Activated naive CD8-positive, alpha-beta T cell (primary cell): ENCODE measurements around the gene LAIR1.

Experiments
- H3K27ac Mint-ChIP-seq: one replicate; pipeline ENCODE4 v1.8.0; 2021; ENCODE audit warnings: mixed read lengths
- H3K27me3 Mint-ChIP-seq: one replicate; pipeline ENCODE4 v1.8.0; 2021; ENCODE audit warnings: mixed read lengths
- H3K36me3 Mint-ChIP-seq: one replicate; pipeline ENCODE4 v1.8.0; 2021; ENCODE audit warnings: mixed read lengths
- H3K4me1 Mint-ChIP-seq: one replicate; pipeline ENCODE4 v1.8.0; 2021; ENCODE audit warnings: low read depth, mixed read lengths
- H3K4me3 Mint-ChIP-seq: one replicate; pipeline ENCODE4 v1.8.0; 2021; ENCODE audit warnings: mild to moderate bottlenecking, mixed read lengths
- H3K9me3 Mint-ChIP-seq: one replicate; pipeline ENCODE4 v1.8.0; 2021; ENCODE audit warnings: low read depth, mixed read lengths

Gene LAIR1, protein sequence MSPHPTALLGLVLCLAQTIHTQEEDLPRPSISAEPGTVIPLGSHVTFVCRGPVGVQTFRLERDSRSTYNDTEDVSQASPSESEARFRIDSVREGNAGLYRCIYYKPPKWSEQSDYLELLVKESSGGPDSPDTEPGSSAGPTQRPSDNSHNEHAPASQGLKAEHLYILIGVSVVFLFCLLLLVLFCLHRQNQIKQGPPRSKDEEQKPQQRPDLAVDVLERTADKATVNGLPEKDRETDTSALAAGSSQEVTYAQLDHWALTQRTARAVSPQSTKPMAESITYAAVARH

DNA sequence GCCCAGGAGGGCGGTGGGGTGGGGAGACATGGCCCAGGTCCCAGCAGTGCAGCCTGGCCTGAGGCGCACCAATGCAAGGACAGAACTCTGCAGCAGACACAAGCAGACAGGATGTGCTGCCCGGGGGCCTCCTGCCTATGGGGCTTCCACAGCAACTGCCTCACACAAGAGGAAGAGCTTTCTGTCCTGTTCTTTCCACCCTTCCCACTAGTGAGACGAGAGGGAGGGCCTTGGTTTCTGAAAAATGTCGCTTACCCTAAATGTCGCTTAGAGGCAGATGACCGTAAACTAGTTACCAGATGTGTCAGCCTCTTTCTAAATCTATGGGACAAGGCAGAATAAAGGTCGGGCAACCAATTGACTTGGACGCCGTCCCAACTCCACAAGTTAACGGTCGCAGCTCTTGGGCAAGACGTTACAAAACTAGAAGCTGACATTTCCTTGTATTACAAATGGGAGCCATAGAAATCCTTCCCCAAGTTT is at the start of gene LAIR1:
TSS of gene LAIR1 (minus strand) at position 157 of the 483 bp plus-strand sequence. CDS start at position 30, 127 bp downstream.
- H3K27ac Mint-ChIP-seq = peak within 1 kb of the TSS; percentile 94
- no peaks in the 10 kb centered on the region for H3K9me3 Mint-ChIP-seq
- peaks cover 2% of the 10 kb centered on the region for H3K36me3 Mint-ChIP-seq
- H3K4me3 Mint-ChIP-seq = peak within 1 kb of the TSS; percentile 87
- peaks cover 76% of the 10 kb centered on the region for H3K4me1 Mint-ChIP-seq
- no peaks in the 10 kb centered on the region for H3K27me3 Mint-ChIP-seq

DNA sequence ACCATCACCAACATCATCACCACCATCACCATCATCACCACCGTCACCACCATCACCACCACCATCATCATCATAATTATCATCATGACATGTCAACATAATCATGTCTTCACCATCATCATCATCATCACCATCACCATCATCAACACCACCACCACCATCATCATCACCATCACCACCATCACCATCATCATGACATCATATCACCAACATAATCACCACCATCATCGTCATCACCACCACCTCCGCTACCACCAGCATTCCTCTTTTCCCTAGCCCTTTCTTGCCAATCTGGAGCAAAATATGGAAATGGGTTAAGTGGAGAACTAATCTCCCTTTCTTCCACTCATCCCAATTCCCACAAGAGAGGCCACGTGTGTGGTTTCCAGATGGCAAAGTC is 49.4 kb upstream of the LAIR1 start:
- no peak overlapping the region for H3K4me3 Mint-ChIP-seq
- H3K27ac Mint-ChIP-seq = no peak overlapping the region
- H3K27me3 Mint-ChIP-seq = peaks cover 28% of the 10 kb centered on the region

DNA sequence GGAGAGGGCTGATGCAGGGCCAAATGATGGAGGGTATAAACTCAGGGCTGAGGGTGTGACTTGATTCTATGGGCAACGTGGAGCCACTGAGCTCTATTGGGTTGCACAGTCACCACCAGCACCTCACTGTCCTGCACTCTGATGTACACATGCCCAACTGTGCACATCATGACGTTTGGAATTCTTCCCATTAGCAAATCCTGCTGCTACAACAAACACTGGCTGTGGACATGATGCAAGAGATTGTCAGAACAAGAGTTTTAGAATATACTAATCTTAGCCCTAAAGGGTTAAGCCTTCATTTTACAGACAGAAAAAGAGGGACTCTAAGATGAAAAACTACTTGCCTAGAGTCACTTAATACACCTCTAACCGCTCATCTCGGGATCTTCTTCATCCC is 48.1 kb upstream of the LAIR1 start:
- H3K9me3 Mint-ChIP-seq = no peaks in the 10 kb centered on the region
- H3K27me3 Mint-ChIP-seq = peaks cover 28% of the 10 kb centered on the region
- H3K4me1 Mint-ChIP-seq = peaks cover 18% of the 10 kb centered on the region
- peaks cover 3% of the 10 kb centered on the region for H3K36me3 Mint-ChIP-seq
- no peak overlapping the region for H3K4me3 Mint-ChIP-seq
- no peak overlapping the region for H3K27ac Mint-ChIP-seq

More for the DNA sequence above, 49.4 kb upstream of the LAIR1 start:
- peaks cover 3% of the 10 kb centered on the region for H3K36me3 Mint-ChIP-seq
- H3K9me3 Mint-ChIP-seq = no peaks in the 10 kb centered on the region
- peaks cover 23% of the 10 kb centered on the region for H3K4me1 Mint-ChIP-seq

DNA sequence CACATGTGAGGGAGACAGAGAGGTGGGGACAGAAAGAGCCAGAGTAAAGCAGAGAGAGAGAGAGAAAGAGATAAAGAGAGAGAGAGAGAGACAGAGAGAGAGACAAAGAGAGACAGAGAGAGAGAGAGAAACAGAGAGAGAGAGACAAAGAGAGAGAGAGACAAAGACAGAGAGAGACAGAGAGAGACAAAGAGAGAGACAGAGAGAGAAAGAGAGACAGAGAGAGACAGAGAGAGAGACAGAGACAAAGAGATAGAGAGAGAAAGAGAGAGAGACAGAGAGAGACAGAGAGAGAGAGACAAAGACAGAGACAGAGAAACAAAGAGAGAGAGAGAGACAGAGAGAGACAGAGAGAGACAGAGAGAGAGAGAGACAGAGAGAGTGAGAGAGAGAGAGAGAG is 46.3 kb upstream of the LAIR1 start:
- Mint-ChIP-seq H3K4me1 (peaks cover 11% of the 10 kb centered on the region), H3K36me3 (peaks cover 3% of the 10 kb centered on the region)

DNA sequence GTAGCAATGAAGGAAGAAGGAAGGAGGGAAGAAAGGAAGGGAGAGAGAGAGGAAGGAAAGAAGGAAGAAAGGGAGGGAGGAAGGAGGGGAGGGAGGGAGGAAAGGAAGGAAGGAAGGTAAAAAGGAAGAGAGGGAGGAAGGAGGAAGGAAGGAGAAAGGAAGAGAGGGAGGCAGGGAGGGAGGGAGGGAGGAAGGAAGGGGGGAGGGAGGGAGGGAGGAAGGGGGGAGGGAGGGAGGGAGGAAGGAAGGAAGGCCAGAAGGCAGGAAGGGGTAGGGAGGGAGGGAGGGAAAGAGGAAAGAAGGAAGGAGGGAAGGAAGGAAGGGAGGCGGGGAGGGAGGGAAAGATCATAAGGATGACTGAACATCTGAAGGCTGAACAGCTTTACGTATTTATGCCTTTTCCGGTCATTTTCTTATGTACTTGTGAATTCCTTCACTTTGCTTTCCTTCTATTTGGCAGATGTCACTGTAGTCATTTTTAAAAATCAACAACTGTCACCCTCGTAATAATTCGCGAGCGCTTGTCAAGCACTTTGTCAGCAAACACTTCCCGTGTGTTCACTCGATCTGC is 43.8 kb upstream of the LAIR1 start:
- Mint-ChIP-seq H3K36me3 (no peaks in the 10 kb centered on the region), H3K9me3 (no peaks in the 10 kb centered on the region), H3K4me1 (peaks cover 4% of the 10 kb centered on the region), H3K4me3 (no peak overlapping the region), H3K27me3 (peaks cover 7% of the 10 kb centered on the region), H3K27ac (peak overlapping the region; percentile 54)

More for the DNA sequence above, 46.3 kb upstream of the LAIR1 start:
- H3K4me3 Mint-ChIP-seq = no peak overlapping the region
- H3K27me3 Mint-ChIP-seq = peaks cover 20% of the 10 kb centered on the region
- H3K27ac Mint-ChIP-seq = no peak overlapping the region
- no peaks in the 10 kb centered on the region for H3K9me3 Mint-ChIP-seq

DNA sequence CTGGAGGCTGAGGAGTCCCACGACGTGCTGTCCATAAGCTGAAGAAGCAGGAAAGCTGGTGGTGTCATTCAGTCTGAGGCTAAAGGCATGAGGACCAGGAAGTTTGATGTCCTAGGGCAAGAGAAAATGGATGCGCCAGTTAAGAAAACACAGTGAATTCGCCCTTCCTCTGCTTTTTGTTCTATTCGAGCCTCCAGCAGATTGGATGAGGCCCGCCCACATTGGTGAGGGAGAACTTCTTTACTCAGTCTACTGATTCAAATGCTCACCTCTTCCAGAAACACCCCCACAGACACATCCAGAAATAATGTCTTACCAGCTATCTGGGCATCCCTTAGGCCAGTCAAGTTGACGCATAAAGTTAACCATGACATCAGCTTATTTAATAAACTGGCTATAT is 43.0 kb upstream of the LAIR1 start:
- H3K36me3 Mint-ChIP-seq = no peaks in the 10 kb centered on the region
- no peaks in the 10 kb centered on the region for H3K9me3 Mint-ChIP-seq
- no peak overlapping the region for H3K27ac Mint-ChIP-seq
- H3K4me1 Mint-ChIP-seq = peaks cover 4% of the 10 kb centered on the region
- no peak overlapping the region for H3K4me3 Mint-ChIP-seq
- peaks cover 3% of the 10 kb centered on the region for H3K27me3 Mint-ChIP-seq

DNA sequence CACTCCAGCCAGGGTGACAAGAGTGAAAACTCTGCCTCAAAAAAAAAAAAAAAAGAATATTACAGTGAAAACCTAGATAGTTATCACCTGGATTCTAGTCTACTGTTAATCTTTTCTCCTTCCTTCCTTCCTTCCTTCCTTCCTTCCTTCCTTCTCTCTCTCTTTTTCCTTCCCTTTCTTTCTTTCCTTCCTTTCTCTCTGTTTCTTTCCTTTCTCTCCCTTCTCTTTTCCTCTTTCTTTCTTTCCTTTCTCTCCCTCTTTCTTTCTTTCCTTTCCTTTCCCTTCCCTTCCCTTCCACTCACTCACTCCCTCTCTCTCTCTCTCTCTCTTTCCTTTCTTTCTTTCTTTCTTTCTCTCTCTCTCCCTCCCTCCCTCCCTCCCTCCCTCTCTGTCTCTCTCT is 40.9 kb upstream of the LAIR1 start:
- Mint-ChIP-seq H3K9me3 (no peaks in the 10 kb centered on the region), H3K27ac (no peak overlapping the region), H3K4me3 (no peak overlapping the region), H3K27me3 (no peaks in the 10 kb centered on the region), H3K36me3 (no peaks in the 10 kb centered on the region), H3K4me1 (peaks cover 4% of the 10 kb centered on the region)

DNA sequence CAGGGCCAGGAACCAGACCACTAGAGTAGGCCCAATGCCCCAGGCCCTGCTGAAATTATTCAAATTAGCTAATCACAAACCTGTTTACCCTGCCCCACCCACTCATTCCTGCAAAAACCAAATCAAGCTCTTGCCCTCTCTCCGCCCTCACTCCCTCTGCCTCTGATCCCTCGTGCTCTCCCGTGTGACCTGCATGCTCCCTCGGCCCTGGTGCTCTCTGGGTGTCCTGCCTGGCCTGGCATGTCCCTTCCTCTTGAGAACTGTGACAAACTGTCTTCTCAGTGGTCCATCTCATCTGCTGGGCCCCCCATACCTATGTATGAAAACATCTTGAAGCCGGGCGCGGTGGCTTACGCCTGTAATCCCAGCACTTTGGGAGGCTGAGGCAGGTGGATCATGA is 38.3 kb upstream of the LAIR1 start:
- Mint-ChIP-seq H3K4me3 (no peak overlapping the region), H3K4me1 (peaks cover 4% of the 10 kb centered on the region), H3K36me3 (no peaks in the 10 kb centered on the region), H3K27me3 (no peaks in the 10 kb centered on the region), H3K27ac (no peak overlapping the region), H3K9me3 (no peaks in the 10 kb centered on the region)

DNA sequence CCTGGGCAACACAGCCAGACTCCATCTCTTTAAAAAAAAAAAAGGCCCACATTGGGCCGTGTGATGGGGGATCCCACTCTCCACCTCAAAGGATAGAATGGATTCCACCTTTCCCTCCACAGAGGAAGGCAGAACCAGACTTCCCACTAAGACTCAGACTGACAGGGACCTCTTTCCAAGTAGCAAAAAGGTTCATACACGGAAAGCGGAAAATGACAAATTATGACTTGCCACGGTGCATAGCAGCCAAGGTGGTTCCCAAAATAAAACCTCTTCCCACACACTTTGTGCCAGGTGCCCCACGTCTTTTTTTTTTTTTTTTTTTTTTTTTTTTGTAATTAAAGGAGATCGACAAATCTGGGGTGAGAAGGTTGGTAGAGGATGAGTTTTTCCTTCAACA is 36.2 kb upstream of the LAIR1 start:
- H3K4me3 Mint-ChIP-seq = no peak overlapping the region
- peaks cover 3% of the 10 kb centered on the region for H3K27me3 Mint-ChIP-seq

DNA sequence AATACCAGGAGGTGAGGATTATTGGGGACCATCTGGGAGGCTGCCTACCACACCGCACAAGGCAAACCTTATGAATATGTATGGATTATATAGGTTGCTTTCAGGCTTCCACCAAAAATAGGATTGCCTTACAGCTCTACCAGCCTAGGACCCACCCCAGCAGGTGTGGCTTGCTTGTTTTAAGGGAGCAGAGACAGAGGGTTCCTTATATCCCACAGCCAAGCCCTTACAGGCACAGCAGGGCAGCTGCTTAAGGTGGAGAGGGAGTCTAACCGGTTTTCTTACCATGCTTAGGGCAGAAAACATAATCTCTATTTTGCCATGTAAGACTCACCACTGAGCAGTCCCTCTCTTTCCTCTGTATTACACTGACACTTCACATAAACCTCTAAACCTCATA is 34.5 kb upstream of the LAIR1 start:
- Mint-ChIP-seq H3K4me3 (no peak overlapping the region), H3K4me1 (no peaks in the 10 kb centered on the region), H3K27me3 (peaks cover 4% of the 10 kb centered on the region), H3K36me3 (no peaks in the 10 kb centered on the region), H3K27ac (no peak overlapping the region), H3K9me3 (no peaks in the 10 kb centered on the region)

More for the DNA sequence above, 36.2 kb upstream of the LAIR1 start:
- H3K9me3 Mint-ChIP-seq = no peaks in the 10 kb centered on the region
- H3K36me3 Mint-ChIP-seq = no peaks in the 10 kb centered on the region
- H3K27ac Mint-ChIP-seq = no peak overlapping the region
- H3K4me1 Mint-ChIP-seq = no peaks in the 10 kb centered on the region

DNA sequence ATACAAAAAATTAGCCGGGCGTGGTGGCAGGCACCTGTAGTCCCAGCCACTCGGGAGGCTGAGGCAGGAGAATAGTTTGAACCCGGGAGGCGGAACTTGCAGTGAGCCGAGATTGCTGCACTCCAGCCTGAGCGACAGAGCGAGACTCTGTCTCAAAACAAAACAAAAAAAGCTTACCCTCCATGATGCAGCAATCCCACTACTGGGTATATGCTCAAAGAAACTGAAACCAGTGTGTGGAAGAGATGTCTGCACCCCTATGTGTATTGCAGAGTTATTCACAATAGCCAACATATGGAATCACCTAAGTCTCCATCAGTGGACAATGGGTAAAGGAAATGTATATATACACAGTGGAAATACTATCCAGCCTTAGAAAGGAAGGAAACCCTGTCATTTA is 31.0 kb upstream of the LAIR1 start:
- H3K36me3 Mint-ChIP-seq = no peaks in the 10 kb centered on the region
- no peak overlapping the region for H3K4me3 Mint-ChIP-seq
- H3K4me1 Mint-ChIP-seq = peaks cover 7% of the 10 kb centered on the region
- no peak overlapping the region for H3K27ac Mint-ChIP-seq
- peaks cover 4% of the 10 kb centered on the region for H3K27me3 Mint-ChIP-seq
- no peaks in the 10 kb centered on the region for H3K9me3 Mint-ChIP-seq

DNA sequence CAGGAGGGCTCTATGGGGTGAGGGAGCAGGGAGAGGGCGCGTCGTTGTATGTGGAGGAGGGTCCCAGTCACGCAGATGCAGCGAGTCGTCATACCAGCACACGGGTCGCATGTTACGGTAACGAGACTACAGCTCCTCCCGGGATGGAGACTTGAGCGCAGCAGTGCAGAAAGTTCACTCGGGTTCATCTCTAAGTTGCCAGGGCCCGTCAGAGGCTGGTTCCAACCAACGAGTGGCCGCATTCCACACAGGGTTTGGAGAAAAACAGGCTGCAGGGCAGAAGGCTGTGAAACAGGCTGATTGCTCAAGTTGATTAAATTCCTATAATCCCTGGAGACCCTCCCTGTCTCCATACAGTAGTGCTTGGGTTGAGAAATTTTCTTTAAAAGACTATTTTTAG is 28.6 kb upstream of the LAIR1 start:
- Mint-ChIP-seq H3K4me3 (no peak overlapping the region), H3K4me1 (peaks cover 27% of the 10 kb centered on the region), H3K9me3 (no peaks in the 10 kb centered on the region), H3K36me3 (no peaks in the 10 kb centered on the region), H3K27me3 (peaks cover 4% of the 10 kb centered on the region), H3K27ac (no peak overlapping the region)

DNA sequence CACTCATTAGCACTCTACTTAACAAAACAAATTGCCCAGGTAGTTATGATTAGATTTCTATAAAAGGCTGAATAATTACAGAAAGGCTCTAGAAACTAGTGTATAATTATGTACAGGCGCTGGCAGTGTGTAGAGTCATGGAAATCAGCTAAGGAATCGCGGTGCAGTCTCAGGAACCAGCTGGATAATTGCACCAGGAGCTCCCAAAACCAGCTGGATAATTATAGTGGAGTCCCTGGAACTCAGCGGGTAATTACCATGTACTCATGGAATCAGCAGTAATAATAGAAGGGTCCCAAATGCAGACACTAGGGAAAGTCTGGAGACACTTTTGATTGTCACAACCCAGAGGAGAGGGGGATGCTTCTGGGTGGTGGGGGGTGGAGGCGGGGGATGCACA is 27.4 kb upstream of the LAIR1 start:
- no peaks in the 10 kb centered on the region for H3K36me3 Mint-ChIP-seq
- no peak overlapping the region for H3K4me3 Mint-ChIP-seq
- H3K27me3 Mint-ChIP-seq = peaks cover 4% of the 10 kb centered on the region
- H3K4me1 Mint-ChIP-seq = peaks cover 35% of the 10 kb centered on the region
- no peaks in the 10 kb centered on the region for H3K9me3 Mint-ChIP-seq
- no peak overlapping the region for H3K27ac Mint-ChIP-seq

DNA sequence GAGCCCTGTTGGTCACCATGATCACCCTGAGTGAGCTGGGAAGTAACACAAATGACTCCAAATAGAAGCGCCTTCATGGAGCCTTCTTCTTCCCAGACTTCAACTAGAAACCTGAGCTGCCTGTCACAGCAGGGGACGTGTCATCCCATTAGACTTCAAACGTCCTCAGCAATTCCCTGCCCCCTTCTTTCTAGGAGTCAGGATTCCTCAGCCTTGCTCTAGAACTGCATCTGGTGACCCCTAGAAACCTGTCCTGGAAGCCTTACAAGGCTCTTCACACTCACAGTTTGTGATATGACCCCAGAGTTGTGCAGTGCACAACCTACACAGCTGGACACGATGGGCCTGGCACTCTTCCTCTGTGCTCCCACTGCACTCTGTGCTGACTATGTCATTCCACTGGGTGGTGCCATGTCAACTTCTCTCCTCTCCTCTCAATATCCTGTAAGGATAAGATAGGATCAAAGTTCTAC is 26.9 kb upstream of the LAIR1 start:
- Mint-ChIP-seq H3K4me3 (no peak overlapping the region), H3K27me3 (peaks cover 4% of the 10 kb centered on the region), H3K36me3 (no peaks in the 10 kb centered on the region), H3K9me3 (no peaks in the 10 kb centered on the region), H3K4me1 (peaks cover 35% of the 10 kb centered on the region), H3K27ac (no peak overlapping the region)

DNA sequence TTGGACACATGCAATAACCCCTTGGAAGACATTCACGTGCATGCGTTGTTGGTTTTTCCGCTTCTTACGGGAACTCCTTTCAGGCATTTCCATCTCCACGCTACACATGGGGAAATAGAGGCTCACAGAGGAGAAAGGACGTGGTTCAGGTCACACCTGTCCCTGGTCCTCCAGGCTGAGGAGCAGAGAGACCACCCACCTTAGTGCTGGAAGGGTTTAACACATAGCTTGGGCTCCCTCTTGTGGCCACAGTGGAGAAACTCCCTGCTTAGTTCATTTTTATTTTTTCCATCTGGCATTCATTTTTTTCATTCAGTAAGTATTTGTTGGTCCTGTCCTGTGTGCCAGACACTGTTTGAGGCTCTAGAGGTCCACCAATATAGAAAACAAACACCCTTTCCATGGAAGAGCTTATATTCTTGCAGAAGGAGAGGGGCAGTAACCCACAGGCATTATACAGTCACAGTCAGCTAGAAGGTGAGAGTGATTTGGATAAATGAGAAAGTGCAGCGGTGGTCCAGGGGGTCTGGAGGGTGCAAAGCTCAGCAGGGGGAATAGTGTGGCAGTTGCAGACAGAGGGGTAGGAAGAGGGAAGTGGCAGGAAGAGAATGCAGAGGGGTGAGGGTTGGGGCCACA is 26.3 kb upstream of the LAIR1 start:
- H3K4me3 Mint-ChIP-seq = peak overlapping the region; percentile 57
- no peaks in the 10 kb centered on the region for H3K36me3 Mint-ChIP-seq
- no peaks in the 10 kb centered on the region for H3K9me3 Mint-ChIP-seq
- peaks cover 2% of the 10 kb centered on the region for H3K27me3 Mint-ChIP-seq
- peaks cover 35% of the 10 kb centered on the region for H3K4me1 Mint-ChIP-seq
- no peak overlapping the region for H3K27ac Mint-ChIP-seq
